ENCODE data around the gene NOTUM.

The NOTUM gene

GRCh38 chr17:81976332-81977210 is 15.6 kb upstream of the NOTUM start:
- DNase-seq, result no peak

GRCh38 chr17:81973432-81973831 is 12.4 kb upstream of the NOTUM start:
- no peak for DNase-seq

- DNase-seq, result no peak
Measured at GRCh38 chr17:81968850-81969812, 8.1 kb upstream of the NOTUM start.

GRCh38 chr17:81968396-81968745 is 7.4 kb upstream of the NOTUM start:
- no peak for DNase-seq

- DNase-seq, result peak; percentile 76 to 85
Measured at GRCh38 chr17:81967533-81968395, 6.8 kb upstream of the NOTUM start.

- DNase-seq, result no peak
Measured at GRCh38 chr17:81967244-81967532, 6.2 kb upstream of the NOTUM start.

- DNase-seq, result peak in 1 of 2 donors; percentile 36
Measured at GRCh38 chr17:81966343-81967243, 5.6 kb upstream of the NOTUM start.

GRCh38 chr17:81964081-81964849 is 3.3 kb upstream of the NOTUM start:
- DNase-seq, result no peak

- no peak for DNase-seq
Measured at GRCh38 chr17:81962499-81963441, 1.8 kb upstream of the NOTUM start.

- no peak for DNase-seq
Measured at GRCh38 chr17:81961521-81962498, 823 bp upstream of the NOTUM start.

GRCh38 chr17:81960130-81960958 is 643 bp downstream of the NOTUM start:
- no peak for DNase-seq

- DNase-seq, result peak; percentile 10 to 42
Measured at GRCh38 chr17:81959362-81960129, 1.4 kb downstream of the NOTUM start.

- no peak for DNase-seq
Measured at GRCh38 chr17:81958633-81959342, 2.2 kb downstream of the NOTUM start.

- no peak for DNase-seq
Measured at GRCh38 chr17:81957691-81958432, 3.1 kb downstream of the NOTUM start.

Measured in hippocampal formation (tissue), 2 donors.